Endodermal cell (in vitro differentiated cells): ENCODE data around the gene ABCC5. TPM values are rescaled to one million over a fixed set of nuclear protein-coding genes. Genes with fewer than 3 reads are reported as not detected.
A peak's percentile ranks its signal among the peaks of the same experiment; 100 is the strongest.

Experiments used
- DNase-seq: peaks from one replicate; pipeline ENCODE4 v3.0.0-alpha.2; 2017
- H3K27ac ChIP-seq: 2 replicates; pipeline ENCODE4 v1.5.1; 2013; ENCODE audit warnings: mild to moderate bottlenecking, low read depth, low read length, moderate library complexity
- H3K27me3 ChIP-seq: 2 replicates; pipeline ENCODE4 v1.6.1; 2013; ENCODE audit warnings: mild to moderate bottlenecking, low read length, moderate library complexity; ENCODE audit not compliant: insufficient read depth, control insufficient read depth, poor library complexity, severe bottlenecking
- H3K36me3 ChIP-seq: 2 replicates; pipeline ENCODE4 v1.7.0; 2013; ENCODE audit warnings: mild to moderate bottlenecking, low read length, moderate library complexity; ENCODE audit not compliant: control insufficient read depth, insufficient read depth
- H3K4me1 ChIP-seq: one replicate; pipeline ENCODE4 v1.7.0; 2013; ENCODE audit warnings: low read length; ENCODE audit not compliant: control insufficient read depth, insufficient read depth
- H3K4me3 ChIP-seq: 2 replicates; pipeline ENCODE4 v1.5.1; 2013; ENCODE audit warnings: mild to moderate bottlenecking, low read length, moderate library complexity
- H3K9ac ChIP-seq: 2 replicates; pipeline ENCODE4 v1.6.1; 2013; ENCODE audit warnings: mild to moderate bottlenecking, low read length, moderate library complexity; ENCODE audit not compliant: poor library complexity, severe bottlenecking; ENCODE audit errors: extremely low read depth
- H3K9me3 ChIP-seq: 2 replicates; pipeline ENCODE4 v1.6.1; 2013; ENCODE audit warnings: mild to moderate bottlenecking, low read length, moderate library complexity; ENCODE audit not compliant: control insufficient read depth
- H3K27ac Mint-ChIP-seq: 2 replicates; pipeline ENCODE4 v1.8.0; 2020; ENCODE audit warnings: mixed read lengths
- H3K27me3 Mint-ChIP-seq: 2 replicates; pipeline ENCODE4 v1.8.0; 2021; ENCODE audit warnings: mild to moderate bottlenecking, mixed read lengths; ENCODE audit not compliant: insufficient read depth
- H3K36me3 Mint-ChIP-seq: 2 replicates; pipeline ENCODE4 v1.8.0; 2020; ENCODE audit warnings: low read depth, mixed read lengths
- H3K4me1 Mint-ChIP-seq: 2 replicates; pipeline ENCODE4 v1.8.0; 2020; ENCODE audit warnings: mixed read lengths
- H3K4me3 Mint-ChIP-seq: 2 replicates; pipeline ENCODE4 v1.8.0; 2020; ENCODE audit warnings: mild to moderate bottlenecking, moderate library complexity, mixed read lengths
- H3K9me3 Mint-ChIP-seq: 2 replicates; pipeline ENCODE4 v1.8.0; 2020; ENCODE audit warnings: mild to moderate bottlenecking, mixed read lengths
- WGBS, 2 experiments: methylation state at CpG; one replicate each; pipeline versions ENCODE4 v1.1.5 to v1.1.7; 2013; ENCODE audit warnings: missing lambda C conversion rate in 2 of 2, mixed read lengths in 1 of 2; ENCODE audit not compliant: insufficient coverage in 1 of 2, insufficient read length in 1 of 2; 5-methylcytosine and 5-hydroxymethylcytosine counted together
- total RNA-seq, 2 donors: library from RNA; stranded (reverse); fragmentation: NEBNext Ultra II Directional in 1 of 2; extraction: Animal tissue kit (Norgen Biotek cat#: 25700) in 1 of 2; gene quantifications; 2 replicates in 1 of 2; 3 replicates in 1 of 2; pipeline ENCODE4 v1.2.1, GENCODE V29; 2021
- TF ChIP-seq, protein P1 (sequence below): fragments of 200-600 bp; sonication (generic); conservative IDR thresholded peaks from 2 replicates; pipeline ENCODE4 v1.5.0; 2021; ENCODE audit warnings: antibody characterized with exemption, mild to moderate bottlenecking

ABCC5 gene
- total RNA-seq, 2 donors from 2014 or later = 32.8 to 35.7 TPM

DNA sequence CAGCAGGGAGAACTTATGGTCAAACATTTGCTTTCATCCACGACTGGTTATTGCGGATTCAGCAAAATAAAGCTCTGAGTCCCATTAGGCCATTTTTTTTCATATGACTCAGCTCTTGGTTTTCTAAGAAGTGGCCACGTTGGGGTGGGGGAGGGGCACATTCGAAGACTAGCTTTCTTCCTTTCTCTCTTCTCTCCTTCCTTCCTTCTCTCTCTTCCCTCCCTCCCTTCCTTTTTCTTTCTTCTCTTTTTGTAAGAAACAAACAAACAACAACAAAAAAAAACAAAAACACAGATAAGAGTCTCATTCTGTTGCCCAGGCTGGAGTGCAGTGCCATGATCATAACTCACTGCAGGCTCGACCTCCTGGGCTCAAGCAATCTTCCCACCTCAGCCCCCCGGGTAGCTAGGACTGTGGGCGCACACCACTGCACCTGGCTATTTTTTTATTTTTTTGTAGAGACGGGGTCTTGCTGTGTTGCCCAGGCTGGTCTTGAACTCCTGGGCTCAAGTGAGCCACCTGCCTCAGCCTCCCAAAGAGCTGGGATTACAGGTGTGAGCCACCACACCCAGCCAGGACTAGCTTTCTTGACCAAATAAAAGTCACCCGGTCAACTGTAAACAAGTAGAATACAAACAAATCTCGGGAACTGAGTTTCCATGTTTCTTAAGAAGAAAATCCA lies 41.6 kb downstream of the ABCC5 start:
- Mint-ChIP-seq H3K9me3 (no peaks in the 10 kb centered on the region), H3K27ac (peak overlapping the region; percentile 81), H3K4me1 (peaks cover 7% of the 10 kb centered on the region), H3K27me3 (no peaks in the 10 kb centered on the region), H3K36me3 (peaks cover 48% of the 10 kb centered on the region), H3K4me3 (no peak overlapping the region)
- peaks cover 17% of the 10 kb centered on the region for H3K36me3 ChIP-seq
- TF ChIP-seq, protein P1, sequence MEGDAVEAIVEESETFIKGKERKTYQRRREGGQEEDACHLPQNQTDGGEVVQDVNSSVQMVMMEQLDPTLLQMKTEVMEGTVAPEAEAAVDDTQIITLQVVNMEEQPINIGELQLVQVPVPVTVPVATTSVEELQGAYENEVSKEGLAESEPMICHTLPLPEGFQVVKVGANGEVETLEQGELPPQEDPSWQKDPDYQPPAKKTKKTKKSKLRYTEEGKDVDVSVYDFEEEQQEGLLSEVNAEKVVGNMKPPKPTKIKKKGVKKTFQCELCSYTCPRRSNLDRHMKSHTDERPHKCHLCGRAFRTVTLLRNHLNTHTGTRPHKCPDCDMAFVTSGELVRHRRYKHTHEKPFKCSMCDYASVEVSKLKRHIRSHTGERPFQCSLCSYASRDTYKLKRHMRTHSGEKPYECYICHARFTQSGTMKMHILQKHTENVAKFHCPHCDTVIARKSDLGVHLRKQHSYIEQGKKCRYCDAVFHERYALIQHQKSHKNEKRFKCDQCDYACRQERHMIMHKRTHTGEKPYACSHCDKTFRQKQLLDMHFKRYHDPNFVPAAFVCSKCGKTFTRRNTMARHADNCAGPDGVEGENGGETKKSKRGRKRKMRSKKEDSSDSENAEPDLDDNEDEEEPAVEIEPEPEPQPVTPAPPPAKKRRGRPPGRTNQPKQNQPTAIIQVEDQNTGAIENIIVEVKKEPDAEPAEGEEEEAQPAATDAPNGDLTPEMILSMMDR = no peak
- DNase-seq = no peak
- H3K9me3 ChIP-seq = no peaks in the 10 kb centered on the region
- no peaks in the 10 kb centered on the region for H3K4me1 ChIP-seq
- H3K27ac ChIP-seq = no peak overlapping the region
- no peak overlapping the region for H3K4me3 ChIP-seq
- H3K27me3 ChIP-seq = no peaks in the 10 kb centered on the region
- whole genome bisulfite sequencing, 2 experiments = 90 to 91% methylated on average over 6 to 10 of the region's 10 CpGs
- H3K9ac ChIP-seq = no peak overlapping the region

DNA sequence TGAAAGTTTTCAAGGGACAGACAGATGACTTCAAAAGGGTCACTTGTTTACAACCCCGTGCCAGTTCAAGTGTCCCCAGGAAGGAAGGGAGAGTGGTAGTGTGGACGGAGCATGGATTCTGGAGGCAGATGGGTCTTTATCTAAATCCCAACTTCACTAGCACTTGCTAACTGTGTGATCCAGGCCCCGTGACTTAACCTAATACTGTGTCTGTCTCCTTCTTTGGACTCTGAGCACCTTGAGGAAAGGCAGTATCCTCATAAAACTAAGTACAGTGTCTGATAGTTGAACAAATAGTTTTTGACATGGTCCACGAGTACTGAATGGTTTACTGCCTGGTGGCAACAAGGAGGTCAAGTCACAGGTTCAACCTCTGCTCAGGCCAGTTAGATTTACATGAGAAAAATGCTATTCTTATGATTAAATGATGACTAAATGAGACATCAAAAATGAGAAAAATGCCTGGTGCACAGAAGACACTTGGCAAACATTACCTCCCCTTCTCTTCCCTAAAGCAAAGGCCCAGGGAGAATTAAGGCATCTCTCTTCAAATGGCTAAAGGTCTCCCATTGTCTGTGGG lies 48.9 kb downstream of the ABCC5 start:
- H3K36me3 Mint-ChIP-seq = peaks cover 47% of the 10 kb centered on the region
- H3K9ac ChIP-seq = no peak overlapping the region
- H3K4me1 ChIP-seq = peaks cover 3% of the 10 kb centered on the region
- no peaks in the 10 kb centered on the region for H3K9me3 ChIP-seq
- no peak overlapping the region for H3K4me3 ChIP-seq
- no peaks in the 10 kb centered on the region for H3K9me3 Mint-ChIP-seq
- WGBS, 2 experiments = 83 to 88% methylated on average over 3 to 4 of the region's 4 CpGs
- H3K4me3 Mint-ChIP-seq = no peak overlapping the region
- TF ChIP-seq, protein P1 = no peak
- H3K27ac Mint-ChIP-seq = peak overlapping the region; percentile 76
- no peak for DNase-seq
- H3K27me3 ChIP-seq = no peaks in the 10 kb centered on the region
- H3K27me3 Mint-ChIP-seq = no peaks in the 10 kb centered on the region
- peaks cover 39% of the 10 kb centered on the region for H3K36me3 ChIP-seq
- H3K4me1 Mint-ChIP-seq = peaks cover 32% of the 10 kb centered on the region
- H3K27ac ChIP-seq = no peak overlapping the region

DNA sequence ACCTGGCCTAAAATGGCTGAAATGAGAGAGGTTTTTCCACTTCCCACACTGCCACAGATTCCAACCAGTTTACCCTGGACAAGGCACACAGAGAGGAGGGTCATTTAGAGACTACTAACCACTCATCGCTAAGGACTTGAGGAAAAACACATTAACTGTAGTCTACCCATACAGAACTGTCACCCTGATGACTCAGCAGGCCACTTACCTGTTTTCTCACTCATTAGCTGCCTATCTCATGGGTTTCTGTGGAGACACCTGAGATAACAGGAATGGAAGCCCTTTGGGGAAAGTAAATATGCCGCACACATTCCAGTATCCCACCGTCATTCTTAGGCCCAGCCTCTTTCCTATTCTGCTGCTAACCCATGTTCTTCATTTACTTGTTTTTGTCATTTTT lies 50.0 kb downstream of the ABCC5 start:
- Histone ChIP-seq H3K4me1 (peaks cover 3% of the 10 kb centered on the region), H3K9ac (no peak overlapping the region), H3K36me3 (peaks cover 39% of the 10 kb centered on the region), H3K27ac (no peak overlapping the region), H3K27me3 (no peaks in the 10 kb centered on the region), H3K4me3 (no peak overlapping the region), H3K9me3 (no peaks in the 10 kb centered on the region)
- no peak for DNase-seq
- Mint-ChIP-seq H3K27me3 (no peaks in the 10 kb centered on the region), H3K4me1 (peaks cover 28% of the 10 kb centered on the region), H3K27ac (peak overlapping the region; percentile 95), H3K4me3 (no peak overlapping the region), H3K9me3 (no peaks in the 10 kb centered on the region), H3K36me3 (peaks cover 54% of the 10 kb centered on the region)
- TF ChIP-seq, protein P1 = no peak
- WGBS, 2 experiments = 89% methylated on average over 3 of the region's 3 CpGs; no CpG with 5 or more reads in 1 of the 2 experiments
